CD4-positive, CD25-positive, alpha-beta regulatory T cell (primary cell): ENCODE measurements around the gene TIE1. TPM values are rescaled to one million over a fixed set of nuclear protein-coding genes. Genes with fewer than 3 reads are reported as not detected.

Experiments used
- ATAC-seq, 2 donors: fragments of 150-1000 bp; cut with Tn5 transposase; one replicate each; pipeline ENCODE4 v1.10.0; 2021; ENCODE audit warnings: low read depth in 2 of 2, moderate number of reproducible peaks in 2 of 2, moderate library complexity in 1 of 2
- DNase-seq, 3 donors: peaks; one replicate each; pipeline versions ENCODE4 v3.0.0 to v3.0.0-alpha.2; 2012 to 2022; ENCODE audit warnings: mixed read lengths in 1 of 3
- H3K27ac ChIP-seq: one replicate; pipeline ENCODE4 v1.7.0; 2013; ENCODE audit warnings: mild to moderate bottlenecking, low read length; ENCODE audit not compliant: insufficient read depth, poor library complexity, severe bottlenecking
- H3K27me3 ChIP-seq: one replicate; pipeline ENCODE4 v1.7.0; 2013; ENCODE audit warnings: low read length; ENCODE audit not compliant: control insufficient read depth, insufficient read depth
- H3K36me3 ChIP-seq: one replicate; pipeline ENCODE4 v1.7.0; 2013; ENCODE audit warnings: mild to moderate bottlenecking, low read length, moderate library complexity; ENCODE audit not compliant: control insufficient read depth, insufficient read depth
- H3K4me1 ChIP-seq: 2 replicates; pipeline ENCODE4 v1.7.0; 2013; ENCODE audit warnings: mild to moderate bottlenecking, low read length; ENCODE audit not compliant: insufficient read depth, control insufficient read depth, poor library complexity, severe bottlenecking
- H3K4me3 ChIP-seq: one replicate; pipeline ENCODE4 v1.7.0; 2013; ENCODE audit warnings: low read depth, mild to moderate bottlenecking, low read length, moderate library complexity
- H3K9me3 ChIP-seq, 2 experiments: 1 replicate in 1 of 2; 2 replicates in 1 of 2; pipeline ENCODE4 v1.7.0; 2013; ENCODE audit warnings: low read length in 2 of 2, mild to moderate bottlenecking in 1 of 2, moderate library complexity in 1 of 2; ENCODE audit not compliant: control insufficient read depth in 2 of 2
- H3K27ac Mint-ChIP-seq, 3 donors: one replicate each; pipeline ENCODE4 v1.8.0; 2020 to 2022; ENCODE audit warnings: mild to moderate bottlenecking in 3 of 3, mixed read lengths in 3 of 3, moderate library complexity in 2 of 3
- H3K27me3 Mint-ChIP-seq: one replicate; pipeline ENCODE4 v1.8.0; 2022; ENCODE audit warnings: mild to moderate bottlenecking, mixed read lengths
- H3K36me3 Mint-ChIP-seq: one replicate; pipeline ENCODE4 v1.8.0; 2020; ENCODE audit warnings: mixed read lengths
- H3K4me1 Mint-ChIP-seq, 4 donors: one replicate each; pipeline ENCODE4 v1.8.0; 2020 to 2022; ENCODE audit warnings: mixed read lengths in 4 of 4, mild to moderate bottlenecking in 1 of 4
- H3K4me3 Mint-ChIP-seq, 4 donors: one replicate each; pipeline ENCODE4 v1.8.0; 2020 to 2022; ENCODE audit warnings: mild to moderate bottlenecking in 4 of 4, mixed read lengths in 4 of 4, moderate library complexity in 3 of 4
- H3K9me3 Mint-ChIP-seq, 7 donors: one replicate each; pipeline ENCODE4 v1.8.0; 2020 to 2022; ENCODE audit warnings: mixed read lengths in 7 of 7, mild to moderate bottlenecking in 3 of 7, moderate library complexity in 2 of 7
- polyA plus RNA-seq, 4 donors: library from polyadenylated mRNA; unstranded; fragments of 300-500 nt; fragmentation: Illumina TruSeq; gene quantifications; one replicate each; pipeline ENCODE4 v1.2.3, GENCODE V29; 2021
- total RNA-seq: library from RNA; stranded (reverse); gene quantifications from one replicate; pipeline ENCODE4 v1.2.3, GENCODE V29; 2022

Gene TIE1
- total and polyA plus RNA-seq, 5 donors from 2014 or later = 1.3 TPM; not detected in 4

GRCh38 chr1:43299101-43299500 is 1.7 kb upstream of the TIE1 start:
- DNase-seq = no peak
- Histone ChIP-seq H3K27me3 (no peaks in the 10 kb centered on the region), H3K4me1 (peaks cover 12% of the 10 kb centered on the region), H3K4me3 (no peak overlapping the region), H3K9me3 (no peaks in the 10 kb centered on the region), H3K36me3 (no peaks in the 10 kb centered on the region), H3K27ac (no peak overlapping the region)
- peak overlapping the region in 1 of 3 donors; percentile 10 for H3K27ac Mint-ChIP-seq
- peaks cover 5% of the 10 kb centered on the region for H3K27me3 Mint-ChIP-seq
- ATAC-seq = no peak
- H3K36me3 Mint-ChIP-seq = no peaks in the 10 kb centered on the region
- H3K9me3 Mint-ChIP-seq = peaks cover 0 to 2% (median 0%) of the 10 kb centered on the region in 7 donors
- H3K4me1 Mint-ChIP-seq = peaks cover 4 to 20% (median 8%) of the 10 kb centered on the region in 4 donors
- H3K4me3 Mint-ChIP-seq = no peak overlapping the region

GRCh38 chr1:43302201-43302600 is 1.4 kb downstream of the TIE1 start:
- H3K36me3 ChIP-seq = no peaks in the 10 kb centered on the region
- H3K36me3 Mint-ChIP-seq = no peaks in the 10 kb centered on the region
- peaks cover 0 to 4% (median 0%) of the 10 kb centered on the region in 7 donors for H3K9me3 Mint-ChIP-seq
- H3K4me1 ChIP-seq = no peaks in the 10 kb centered on the region
- no peaks in the 10 kb centered on the region for H3K27me3 ChIP-seq
- H3K27ac ChIP-seq = no peak overlapping the region
- no peak overlapping the region for H3K4me3 Mint-ChIP-seq
- DNase-seq = no peak
- H3K27ac Mint-ChIP-seq = no peak overlapping the region
- no peak for ATAC-seq
- peaks cover 8% of the 10 kb centered on the region for H3K27me3 Mint-ChIP-seq
- H3K4me3 ChIP-seq = no peak overlapping the region
- peaks cover 0 to 4% (median 0%) of the 10 kb centered on the region in 4 donors for H3K4me1 Mint-ChIP-seq
- H3K9me3 ChIP-seq = no peaks in the 10 kb centered on the region

- no peak overlapping the region for H3K4me3 ChIP-seq
- no peaks in the 10 kb centered on the region for H3K36me3 ChIP-seq
- no peaks in the 10 kb centered on the region for H3K4me1 ChIP-seq
- H3K27me3 Mint-ChIP-seq = peaks cover 8% of the 10 kb centered on the region
- H3K9me3 ChIP-seq = no peaks in the 10 kb centered on the region
- H3K27me3 ChIP-seq = no peaks in the 10 kb centered on the region
- ATAC-seq = no peak
- H3K36me3 Mint-ChIP-seq = no peaks in the 10 kb centered on the region
- no peak overlapping the region for H3K4me3 Mint-ChIP-seq
- H3K27ac Mint-ChIP-seq = peak overlapping the region in 1 of 3 donors; percentile 76
- H3K27ac ChIP-seq = no peak overlapping the region
- H3K9me3 Mint-ChIP-seq = peaks cover 0 to 4% (median 0%) of the 10 kb centered on the region in 7 donors
- peaks cover 0 to 4% (median 0%) of the 10 kb centered on the region in 4 donors for H3K4me1 Mint-ChIP-seq
- no peak for DNase-seq
Observed at GRCh38 chr1:43302721-43303470, 2.1 kb downstream of the TIE1 start.

GRCh38 chr1:43303471-43304313 is 2.9 kb downstream of the TIE1 start:
- DNase-seq (no peak), ATAC-seq (no peak)
- H3K4me3 ChIP-seq = no peak overlapping the region
- no peak overlapping the region for H3K27ac ChIP-seq
- Mint-ChIP-seq H3K27ac (peak overlapping the region in 1 of 3 donors; percentile 62), H3K27me3 (peaks cover 8% of the 10 kb centered on the region), H3K4me3 (no peak overlapping the region), H3K9me3 (peaks cover 0 to 4% (median 0%) of the 10 kb centered on the region in 7 donors), H3K36me3 (no peaks in the 10 kb centered on the region), H3K4me1 (peaks cover 0 to 4% (median 0%) of the 10 kb centered on the region in 4 donors)
- no peaks in the 10 kb centered on the region for H3K36me3 ChIP-seq
- H3K27me3 ChIP-seq = no peaks in the 10 kb centered on the region
- no peaks in the 10 kb centered on the region for H3K4me1 ChIP-seq
- H3K9me3 ChIP-seq = no peaks in the 10 kb centered on the region

GRCh38 chr1:43304314-43304681 is 3.5 kb downstream of the TIE1 start:
- Mint-ChIP-seq H3K9me3 (peaks cover 0 to 4% (median 0%) of the 10 kb centered on the region in 7 donors), H3K27ac (peak overlapping the region in 1 of 3 donors; percentile 73), H3K36me3 (no peaks in the 10 kb centered on the region), H3K4me1 (peaks cover 0 to 4% (median 0%) of the 10 kb centered on the region in 4 donors), H3K4me3 (no peak overlapping the region), H3K27me3 (peaks cover 8% of the 10 kb centered on the region)
- no peak overlapping the region for H3K27ac ChIP-seq
- no peaks in the 10 kb centered on the region for H3K36me3 ChIP-seq
- H3K27me3 ChIP-seq = no peaks in the 10 kb centered on the region
- no peak for ATAC-seq
- no peaks in the 10 kb centered on the region for H3K4me1 ChIP-seq
- DNase-seq = no peak
- no peaks in the 10 kb centered on the region for H3K9me3 ChIP-seq
- H3K4me3 ChIP-seq = no peak overlapping the region

- Mint-ChIP-seq H3K27ac (no peak overlapping the region), H3K4me1 (peaks cover 0 to 4% (median 0%) of the 10 kb centered on the region in 4 donors), H3K4me3 (no peak overlapping the region), H3K36me3 (no peaks in the 10 kb centered on the region), H3K27me3 (peaks cover 8% of the 10 kb centered on the region), H3K9me3 (peaks cover 0 to 3% (median 0%) of the 10 kb centered on the region in 7 donors)
- H3K27ac ChIP-seq = no peak overlapping the region
- DNase-seq (no peak), ATAC-seq (no peak)
- no peak overlapping the region for H3K4me3 ChIP-seq
- H3K27me3 ChIP-seq = no peaks in the 10 kb centered on the region
- no peaks in the 10 kb centered on the region for H3K4me1 ChIP-seq
- no peaks in the 10 kb centered on the region for H3K36me3 ChIP-seq
- no peaks in the 10 kb centered on the region for H3K9me3 ChIP-seq
Observed at GRCh38 chr1:43304771-43305300, 4.1 kb downstream of the TIE1 start.

- no peaks in the 10 kb centered on the region for H3K9me3 ChIP-seq
- H3K4me3 ChIP-seq = no peak overlapping the region
- H3K36me3 ChIP-seq = no peaks in the 10 kb centered on the region
- Mint-ChIP-seq H3K36me3 (no peaks in the 10 kb centered on the region), H3K9me3 (peaks cover 0 to 2% (median 0%) of the 10 kb centered on the region in 7 donors), H3K27ac (no peak overlapping the region), H3K4me1 (peaks cover 0 to 4% (median 0%) of the 10 kb centered on the region in 4 donors), H3K4me3 (no peak overlapping the region), H3K27me3 (peaks cover 8% of the 10 kb centered on the region)
- no peak overlapping the region for H3K27ac ChIP-seq
- no peak for DNase-seq
- no peak for ATAC-seq
- H3K4me1 ChIP-seq = no peaks in the 10 kb centered on the region
- H3K27me3 ChIP-seq = no peaks in the 10 kb centered on the region
Observed at GRCh38 chr1:43305461-43305860, 4.7 kb downstream of the TIE1 start.
